A549 (cell line): Measurements from ENCODE around the gene MITF. TPM values are rescaled to one million over a fixed set of nuclear protein-coding genes. Genes with fewer than 3 reads are reported as not detected.

Experiments used
- ATAC-seq, 2 experiments: fragments of 200-7000 bp in 1 of 2; fragments of >200 bp in 1 of 2; cut with Nextera tagmentation in 1 of 2; cut with Tn5 transposase in 1 of 2; 3 replicates each; pipeline versions ENCODE4 v1.8.0 to v1.9.1; 2018 to 2020; ENCODE audit warnings: mild to moderate bottlenecking in 1 of 2, moderate library complexity in 1 of 2
- CTCF ChIA-PET: fragments of 300-600 bp; sonication (Branson Sonifier 250); formaldehyde crosslinking; extraction: SDS; loops from one replicate; lab custom pipeline; 2021; ENCODE audit warnings: antibody characterized with exemption, inconsistent platforms; lab: Yijun Ruan, JAX
- POLR2A ChIA-PET: fragments of 350-600 bp; formaldehyde crosslinking; extraction: SDS; loops from one replicate; lab custom pipeline; 2021; ENCODE audit warnings: antibody characterized with exemption, inconsistent platforms; lab: Yijun Ruan, JAX
- DNase-seq, 2 experiments: peaks; one replicate each; pipeline versions ENCODE4 v3.0.0 to v3.0.0-alpha.2; 2011 to 2016; ENCODE audit warnings: low read depth in 1 of 2, low spot score in 1 of 2
- FAIRE-seq: peaks from 2 replicates; lab custom pipeline; 2011; peaks lifted over from hg19 to GRCh38; lab: Jason Lieb, UNC
- H3K27ac ChIP-seq, 2 experiments: fragments of >200 bp; sonication (Bioruptor Twin); formaldehyde crosslinking; 3 replicates each; pipeline ENCODE4 v1.5.1; 2016 to 2017
- H3K4me1 ChIP-seq: fragments of >200 bp; sonication (Bioruptor Twin); formaldehyde crosslinking; 3 replicates; pipeline ENCODE4 v1.6.1; 2016
- H3K4me2 ChIP-seq: fragments of >200 bp; sonication (Bioruptor Twin); formaldehyde crosslinking; 3 replicates; pipeline ENCODE4 v1.6.1; 2016
- H3K4me3 ChIP-seq: fragments of >200 bp; sonication (Bioruptor Twin); formaldehyde crosslinking; 3 replicates; pipeline ENCODE4 v1.5.1; 2016
- H3K9me3 ChIP-seq: fragments of >200 bp; sonication (Bioruptor Twin); formaldehyde crosslinking; 3 replicates; pipeline ENCODE4 v1.6.1; 2016
- CEBPB ChIP-seq, 2 experiments: fragments of >200 bp in 1 of 2; sonication (Bioruptor Twin) in 1 of 2; formaldehyde crosslinking in 1 of 2; IDR thresholded peaks; 2 replicates each; pipeline ENCODE4 v1.6.1; 2012 to 2016
- E2F6 ChIP-seq: IDR thresholded peaks from 2 replicates; pipeline ENCODE4 v1.6.1; 2012; ENCODE audit warnings: low read depth, borderline replicate concordance
- EHF ChIP-seq: fragments of 250-450 bp; sonication (Bioruptor Pico); IDR thresholded peaks from 2 replicates; pipeline ENCODE4 v1.5.0; 2020; ENCODE audit warnings: mild to moderate bottlenecking
- FOSB ChIP-seq: fragments of 250-450 bp; sonication (Bioruptor Pico); IDR thresholded peaks from 2 replicates; pipeline ENCODE4 v1.5.0; 2020; ENCODE audit warnings: mild to moderate bottlenecking, moderate library complexity
- GATA3 ChIP-seq: IDR thresholded peaks from 2 replicates; pipeline ENCODE4 v1.6.1; 2012; ENCODE audit warnings: borderline replicate concordance
- HEYL ChIP-seq: fragments of 250-450 bp; sonication (Bioruptor Pico); IDR thresholded peaks from 2 replicates; pipeline ENCODE4 v1.8.0; 2021; ENCODE audit warnings: mild to moderate bottlenecking, moderate library complexity
- HMGXB4 ChIP-seq: fragments of 250-450 bp; sonication (Bioruptor Pico); IDR thresholded peaks from 2 replicates; pipeline ENCODE4 v1.5.0; 2021; ENCODE audit warnings: mild to moderate bottlenecking, moderate library complexity, borderline replicate concordance
- HOXA7 ChIP-seq: fragments of 250-450 bp; sonication (Bioruptor Pico); IDR thresholded peaks from 2 replicates; pipeline ENCODE4 v1.5.0; 2020; ENCODE audit warnings: mild to moderate bottlenecking, moderate library complexity
- JUN ChIP-seq, 2 experiments: fragments of >200 bp; sonication (Bioruptor Twin); formaldehyde crosslinking; IDR thresholded peaks; 2 replicates in 1 of 2; 3 replicates in 1 of 2; pipeline ENCODE4 v1.6.1; 2016 to 2017
- JUNB ChIP-seq: fragments of >200 bp; sonication (Bioruptor Twin); formaldehyde crosslinking; IDR thresholded peaks from 2 replicates; pipeline ENCODE4 v1.6.1; 2016
- MAX ChIP-seq: IDR thresholded peaks from 2 replicates; pipeline ENCODE4 v1.6.1; 2012
- MAZ ChIP-seq: fragments of 150-350 bp; IDR thresholded peaks from 2 replicates; pipeline ENCODE4 v1.6.1; 2014; ENCODE audit warnings: antibody characterized with exemption, low read depth, low read length, borderline replicate concordance
- NPAS2 ChIP-seq: fragments of 250-450 bp; sonication (Bioruptor Pico); IDR thresholded peaks from 2 replicates; pipeline ENCODE4 v1.8.0; 2022; ENCODE audit warnings: mild to moderate bottlenecking, moderate library complexity, borderline replicate concordance
- NR3C1 ChIP-seq: fragments of >200 bp; sonication (Bioruptor Twin); formaldehyde crosslinking; IDR thresholded peaks from 3 replicates; pipeline ENCODE4 v1.6.1; 2017
- PHF8 ChIP-seq: fragments of 200-600 bp; sonication (generic); IDR thresholded peaks from 2 replicates; pipeline ENCODE4 v1.6.1; 2016; ENCODE audit warnings: low read depth, mild to moderate bottlenecking, antibody characterized with exemption, moderate library complexity, borderline replicate concordance
- RAD21 ChIP-seq, 2 experiments: fragments of >200 bp in 1 of 2; sonication (Bioruptor Twin) in 1 of 2; formaldehyde crosslinking in 1 of 2; IDR thresholded peaks in 1 of 2; conservative IDR thresholded peaks in 1 of 2; 2 replicates in 1 of 2; 3 replicates in 1 of 2; pipeline ENCODE4 v1.6.1; 2012 to 2018; ENCODE audit warnings: inconsistent platforms in 1 of 2
- SREBF2 ChIP-seq: fragments of 450-650 bp; IDR thresholded peaks from 2 replicates; pipeline ENCODE4 v1.6.1; 2014; ENCODE audit warnings: mild to moderate bottlenecking, moderate library complexity
- ZNF302 ChIP-seq: fragments of 250-450 bp; sonication (Bioruptor Pico); IDR thresholded peaks from 2 replicates; pipeline ENCODE4 v1.9.0; 2021; ENCODE audit warnings: inconsistent platforms, mild to moderate bottlenecking, moderate library complexity
- WGBS: methylation state at CpG from one replicate; pipeline ENCODE4 v1.1.6; 2017; ENCODE audit errors: missing lambda C conversion rate; 5-methylcytosine and 5-hydroxymethylcytosine counted together
- polyA plus RNA-seq, 4 experiments: library from polyadenylated mRNA; depleted of rRNA in 3 of 4; stranded (reverse); fragments of >200 nt; fragmentation: RNase III in 1 of 4; extraction: RNeasy Plus Mini Kit Qiagen cat#74134 plus additional on column Dnase treatment in 1 of 4; gene quantifications; 2 replicates in 3 of 4; 3 replicates in 1 of 4; pipeline ENCODE4 v1.2.3, GENCODE V29; 2011 to 2017

Gene MITF
- polyA plus RNA-seq, 2 of the 4 experiments (the other 2 are of a cell fraction) = 14.3 to 15.9 TPM

GRCh38 chr3:69900331-69900730 lies 161.1 kb downstream of the MITF start:
- Histone ChIP-seq H3K4me1 (peaks cover 34% of the 10 kb centered on the region), H3K27ac (no peak overlapping the region), H3K9me3 (no peaks in the 10 kb centered on the region)
- ChIA-PET CTCF (interaction anchor here (0.8 to 1.1 kb wide), 2 partner anchors 15 to 48 kb away, joined by 3 read pairs; no protein-coding TSS in a partner anchor), POLR2A (no interaction called here)
- ATAC-seq = no peak
- no peak for DNase-seq
- TF ChIP-seq NR3C1 (no peak), HEYL (CRISPR knock-in tag) (no peak), HMGXB4 (CRISPR knock-in tag) (no peak), MAZ (no peak), FOSB (CRISPR knock-in tag) (no peak), ZNF302 (CRISPR knock-in tag) (no peak), HOXA7 (CRISPR knock-in tag) (no peak), RAD21 (conservative IDR thresholded peaks at IDR 0.05 in 1 of 2, IDR thresholded peaks at IDR 0.05 in 1 of 2) (no peak), SREBF2 (no peak), E2F6 (no peak)
- TF ChIP-seq, all 56 proteins: peak for 0
- H3K4me2 ChIP-seq = 0 out of 3 replicates have a peak overlapping the region, but pooled peaks have one; percentile 13
- FAIRE-seq = no peak
- no peak overlapping the region for H3K4me3 ChIP-seq
- 63% methylated on average over 1 of the region's 1 CpG for WGBS

- TF ChIP-seq MAX (no peak), JUNB (no peak), PHF8 (no peak), GATA3 (no peak), NPAS2 (CRISPR knock-in tag) (no peak), EHF (CRISPR knock-in tag) (no peak)
- ChIA-PET CTCF (no interaction called here), POLR2A (no interaction called here)
- Histone ChIP-seq H3K4me2 (peak overlapping the region; percentile 20; the same call in 2 of the 3 replicates), H3K27ac (0 out of 6 replicates have a peak overlapping the region, but pooled peaks of 1 of the 2 experiments have one; percentile 2), H3K4me3 (no peak overlapping the region), H3K4me1 (peaks cover 49% of the 10 kb centered on the region), H3K9me3 (no peaks in the 10 kb centered on the region)
- DNase-seq = no peak
- 100% methylated on average over 1 of the region's 1 CpG for WGBS
- no peak for FAIRE-seq
- ATAC-seq = no peak
Measured at GRCh38 chr3:69901802-69902201, 162.5 kb downstream of the MITF start.

GRCh38 chr3:69902386-69902785 lies 163.1 kb downstream of the MITF start:
- CTCF ChIA-PET = interaction anchor here (1.2 kb wide), 1 partner anchor 62 kb away, joined by 3 read pairs; no protein-coding TSS in a partner anchor
- H3K27ac ChIP-seq = no peak overlapping the region
- peak overlapping the region; percentile 20; the same call in 2 of the 3 replicates for H3K4me2 ChIP-seq
- no peaks in the 10 kb centered on the region for H3K9me3 ChIP-seq
- no peak for FAIRE-seq
- 92% methylated on average over 1 of the region's 1 CpG for WGBS
- H3K4me1 ChIP-seq = peaks cover 54% of the 10 kb centered on the region
- no peak for ATAC-seq
- no peak for DNase-seq
- TF ChIP-seq JUN (IDR thresholded peaks at IDR 0.05) = no peak
- no peak for TF ChIP-seq CEBPB (IDR thresholded peaks at IDR 0.05)
- TF ChIP-seq SREBF2 = no peak
- no peak for TF ChIP-seq MAZ
- H3K4me3 ChIP-seq = no peak overlapping the region
- POLR2A ChIA-PET = no interaction called here
